GM23338 (cell line): ENCODE data around the gene OR10A4.

Experiments
- CTCF ChIP-seq, 2 experiments: fragments of 200-600 bp in 1 of 2; sonication (generic) in 1 of 2; conservative IDR thresholded peaks; 2 replicates each; pipeline versions ENCODE4 v1.5.1 to v1.6.1; 2016 to 2017; ENCODE audit warnings: antibody characterized with exemption in 2 of 2, low read depth in 2 of 2, mild to moderate bottlenecking in 2 of 2, moderate library complexity in 1 of 2
- EZH2 ChIP-seq: fragments of 200-600 bp; sonication (generic); IDR thresholded peaks from one replicate; pipeline ENCODE4 v1.8.0; 2017; ENCODE audit warnings: antibody characterized with exemption, mild to moderate bottlenecking, low read depth; ENCODE audit not compliant: unreplicated experiment
- EZH2phosphoT487 ChIP-seq: fragments of 200-600 bp; sonication (generic); IDR thresholded peaks from one replicate; pipeline ENCODE4 v1.8.1; 2018; ENCODE audit warnings: antibody characterized with exemption; ENCODE audit not compliant: unreplicated experiment
- NANOG ChIP-seq: IDR thresholded peaks from 2 replicates; pipeline ENCODE4 v1.6.1; 2016; ENCODE audit warnings: antibody characterized with exemption, borderline replicate concordance
- POLR2AphosphoS5 ChIP-seq: IDR thresholded peaks from 2 replicates; pipeline ENCODE4 v1.6.1; 2016; ENCODE audit warnings: antibody characterized with exemption, low read depth
- REST ChIP-seq: IDR thresholded peaks from one replicate; pipeline ENCODE4 v1.6.1; 2018; ENCODE audit warnings: antibody characterized with exemption; ENCODE audit not compliant: unreplicated experiment

- no peak for TF ChIP-seq CTCF (conservative IDR thresholded peaks at IDR 0.05; ENCODE audit: low read depth in 2 of 2)
- no peak for TF ChIP-seq EZH2phosphoT487
- TF ChIP-seq EZH2, result no peak
- TF ChIP-seq REST, result no peak
- TF ChIP-seq NANOG, result no peak
- no peak for TF ChIP-seq POLR2AphosphoS5
Observed at GRCh38 chr11:6888830-6889229, 12.4 kb downstream of the OR10A4 start.
